ENCODE data around the gene PARD3.

DNA sequence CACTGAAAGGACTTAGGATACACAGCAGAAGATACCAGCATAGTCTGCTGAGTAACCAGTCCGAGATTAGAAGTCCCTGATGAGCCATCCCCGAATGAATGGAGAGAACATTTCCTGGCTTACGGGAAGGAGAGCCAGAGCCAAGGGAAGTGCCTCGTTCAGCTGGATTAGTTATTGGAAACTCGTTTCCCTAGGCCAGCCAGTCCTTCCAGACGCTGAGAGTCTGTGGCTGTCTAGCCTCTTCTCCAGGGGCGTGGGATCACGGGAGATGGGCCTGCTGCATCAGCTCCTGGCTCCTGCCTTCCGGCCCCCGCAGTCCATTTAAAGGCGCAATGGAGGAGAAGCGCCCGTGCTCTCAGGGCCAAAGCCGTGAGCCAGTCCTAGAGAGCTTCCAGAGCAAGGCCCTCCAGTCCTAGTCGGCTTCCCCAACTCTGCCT is 712.8 kb downstream of the PARD3 start:
- TF ChIP-seq, protein P1, sequence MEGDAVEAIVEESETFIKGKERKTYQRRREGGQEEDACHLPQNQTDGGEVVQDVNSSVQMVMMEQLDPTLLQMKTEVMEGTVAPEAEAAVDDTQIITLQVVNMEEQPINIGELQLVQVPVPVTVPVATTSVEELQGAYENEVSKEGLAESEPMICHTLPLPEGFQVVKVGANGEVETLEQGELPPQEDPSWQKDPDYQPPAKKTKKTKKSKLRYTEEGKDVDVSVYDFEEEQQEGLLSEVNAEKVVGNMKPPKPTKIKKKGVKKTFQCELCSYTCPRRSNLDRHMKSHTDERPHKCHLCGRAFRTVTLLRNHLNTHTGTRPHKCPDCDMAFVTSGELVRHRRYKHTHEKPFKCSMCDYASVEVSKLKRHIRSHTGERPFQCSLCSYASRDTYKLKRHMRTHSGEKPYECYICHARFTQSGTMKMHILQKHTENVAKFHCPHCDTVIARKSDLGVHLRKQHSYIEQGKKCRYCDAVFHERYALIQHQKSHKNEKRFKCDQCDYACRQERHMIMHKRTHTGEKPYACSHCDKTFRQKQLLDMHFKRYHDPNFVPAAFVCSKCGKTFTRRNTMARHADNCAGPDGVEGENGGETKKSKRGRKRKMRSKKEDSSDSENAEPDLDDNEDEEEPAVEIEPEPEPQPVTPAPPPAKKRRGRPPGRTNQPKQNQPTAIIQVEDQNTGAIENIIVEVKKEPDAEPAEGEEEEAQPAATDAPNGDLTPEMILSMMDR (IDR thresholded peaks at IDR 0.05), result no peak
- TF ChIP-seq POLR2A (IDR thresholded peaks at IDR 0.05) (no peak), EP300 (IDR thresholded peaks at IDR 0.05; ENCODE audit: low read depth) (no peak)
